Caco-2 (cell line): Measurements from ENCODE around the gene ADAM12. TPM values are rescaled to one million over a fixed set of nuclear protein-coding genes. Genes with fewer than 3 reads are reported as not detected.

ENCODE experiments used
- BruUV-seq: library from RNA; stranded (reverse); fragments of 400-500 nt; replicated peaks from 2 replicates; lab custom pipeline; 2021; lab: Mats Ljungman, UMichigan
- CTCF ChIA-PET: fragments of 300-600 bp; sonication (Branson Sonifier 250); formaldehyde crosslinking; loops from one replicate; lab custom pipeline; 2022; ENCODE audit warnings: antibody characterized with exemption; lab: Charles Lee
- POLR2A ChIA-PET: fragments of 300-600 bp; sonication (Branson Sonifier 250); formaldehyde crosslinking; loops from one replicate; lab custom pipeline; 2022; ENCODE audit warnings: antibody characterized with exemption; lab: Charles Lee
- DNase-seq, 2 experiments: peaks; one replicate each; pipeline versions ENCODE4 v3.0.0 to v3.0.0-alpha.2; 2020 to 2022
- H3K27me3 ChIP-seq: replicated peaks from 2 replicates; pipeline ENCODE4 v1.6.0; 2011; ENCODE audit warnings: low read length; ENCODE audit not compliant: control insufficient read depth, insufficient read depth
- H3K36me3 ChIP-seq: 2 replicates; pipeline ENCODE4 v1.5.1; 2011; ENCODE audit warnings: low read length; ENCODE audit not compliant: control insufficient read depth, insufficient read depth
- H3K4me1 ChIP-seq: fragments of 250-450 bp; sonication (Bioruptor Pico); 2 replicates; pipeline ENCODE4 v1.5.1; 2020; ENCODE audit warnings: mild to moderate bottlenecking
- H3K4me3 ChIP-seq: 2 replicates; pipeline ENCODE4 v1.5.1; 2011; ENCODE audit warnings: low read depth, mild to moderate bottlenecking, control low read depth, low read length
- H3K9me3 ChIP-seq: fragments of 250-450 bp; sonication (Bioruptor Pico); 2 replicates; pipeline ENCODE4 v1.5.1; 2020; ENCODE audit warnings: mild to moderate bottlenecking, moderate library complexity
- H3K27ac Mint-ChIP-seq: one replicate; pipeline ENCODE4 v1.8.0; 2022; ENCODE audit warnings: mixed read lengths; ENCODE audit not compliant: unreplicated experiment
- H3K27me3 Mint-ChIP-seq: one replicate; pipeline ENCODE4 v1.8.0; 2022; ENCODE audit warnings: mixed read lengths; ENCODE audit not compliant: insufficient read depth, unreplicated experiment
- H3K36me3 Mint-ChIP-seq: one replicate; pipeline ENCODE4 v1.8.0; 2022; ENCODE audit warnings: mild to moderate bottlenecking, mixed read lengths; ENCODE audit not compliant: insufficient read depth, unreplicated experiment
- H3K4me1 Mint-ChIP-seq: one replicate; pipeline ENCODE4 v1.8.0; 2022; ENCODE audit warnings: low read depth, mixed read lengths; ENCODE audit not compliant: unreplicated experiment
- H3K4me3 Mint-ChIP-seq: one replicate; pipeline ENCODE4 v1.8.0; 2022; ENCODE audit warnings: mild to moderate bottlenecking, moderate library complexity, mixed read lengths; ENCODE audit not compliant: unreplicated experiment
- H3K9me3 Mint-ChIP-seq: one replicate; pipeline ENCODE4 v1.8.0; 2022; ENCODE audit warnings: mixed read lengths; ENCODE audit not compliant: unreplicated experiment
- intact Hi-C: fragments of 100-400 bp; cut with micrococcal nuclease; formaldehyde crosslinking; loops from one replicate; pipeline ENCODE4 v1.10.0; 2022; ENCODE audit not compliant: unreplicated experiment
- total RNA-seq: library from RNA; stranded (reverse); gene quantifications from 2 replicates; pipeline ENCODE4 v1.2.3, GENCODE V29; 2022
- TF ChIP-seq, protein P1 (sequence below), 2 experiments: fragments of 200-600 bp in 1 of 2; IDR thresholded peaks; 1 replicate in 1 of 2; 2 replicates in 1 of 2; pipeline versions ENCODE4 v1.5.1 to v1.8.0; 2011 to 2022; ENCODE audit warnings: antibody characterized with exemption in 1 of 2, control low read depth in 1 of 2, inconsistent platforms in 1 of 2, low read depth in 1 of 2, low read length in 1 of 2, mild to moderate bottlenecking in 1 of 2, moderate library complexity in 1 of 2; ENCODE audit not compliant: insufficient read depth in 1 of 2, severe bottlenecking in 1 of 2, unreplicated experiment in 1 of 2

ADAM12 gene
- total RNA-seq, 1 experiment from 2014 or later, result not detected

DNA sequence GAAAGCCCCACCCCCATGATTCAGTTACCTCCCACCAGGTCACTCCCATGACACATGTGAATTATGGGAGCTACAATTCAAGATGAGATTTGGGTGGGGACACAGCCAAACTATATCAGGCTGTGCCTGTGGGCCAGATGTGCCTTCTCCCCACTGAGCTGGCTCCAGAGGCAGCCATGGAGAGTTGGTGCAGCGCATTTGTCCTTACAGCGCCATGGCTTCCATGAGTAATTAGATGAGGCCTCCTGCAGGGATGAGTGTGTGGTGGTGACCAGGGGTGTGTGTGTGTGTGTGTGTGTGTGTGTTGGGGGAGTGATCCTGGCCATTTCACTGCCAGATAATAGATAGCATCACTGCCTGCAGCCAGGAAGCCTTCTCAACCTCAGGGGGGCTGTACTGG lies 397.3 kb downstream of the ADAM12 start:
- no peaks in the 10 kb centered on the region for H3K36me3 Mint-ChIP-seq
- CTCF ChIA-PET, result interaction anchor here (0.7 kb wide), 1 partner anchor 16 kb away, joined by 3 read pairs; no protein-coding TSS in a partner anchor
- H3K27ac Mint-ChIP-seq, result no peak overlapping the region
- intact Hi-C loops, result no loop called here
- TF ChIP-seq, protein P1, sequence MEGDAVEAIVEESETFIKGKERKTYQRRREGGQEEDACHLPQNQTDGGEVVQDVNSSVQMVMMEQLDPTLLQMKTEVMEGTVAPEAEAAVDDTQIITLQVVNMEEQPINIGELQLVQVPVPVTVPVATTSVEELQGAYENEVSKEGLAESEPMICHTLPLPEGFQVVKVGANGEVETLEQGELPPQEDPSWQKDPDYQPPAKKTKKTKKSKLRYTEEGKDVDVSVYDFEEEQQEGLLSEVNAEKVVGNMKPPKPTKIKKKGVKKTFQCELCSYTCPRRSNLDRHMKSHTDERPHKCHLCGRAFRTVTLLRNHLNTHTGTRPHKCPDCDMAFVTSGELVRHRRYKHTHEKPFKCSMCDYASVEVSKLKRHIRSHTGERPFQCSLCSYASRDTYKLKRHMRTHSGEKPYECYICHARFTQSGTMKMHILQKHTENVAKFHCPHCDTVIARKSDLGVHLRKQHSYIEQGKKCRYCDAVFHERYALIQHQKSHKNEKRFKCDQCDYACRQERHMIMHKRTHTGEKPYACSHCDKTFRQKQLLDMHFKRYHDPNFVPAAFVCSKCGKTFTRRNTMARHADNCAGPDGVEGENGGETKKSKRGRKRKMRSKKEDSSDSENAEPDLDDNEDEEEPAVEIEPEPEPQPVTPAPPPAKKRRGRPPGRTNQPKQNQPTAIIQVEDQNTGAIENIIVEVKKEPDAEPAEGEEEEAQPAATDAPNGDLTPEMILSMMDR (IDR thresholded peaks at IDR 0.05; ENCODE audit: insufficient read depth in 1 of 2, low read depth in 1 of 2, low read length in 1 of 2, severe bottlenecking in 1 of 2, unreplicated experiment in 1 of 2), result no peak
- H3K27me3 Mint-ChIP-seq, result peaks cover 19% of the 10 kb centered on the region
- H3K9me3 ChIP-seq, result no peaks in the 10 kb centered on the region
- H3K36me3 ChIP-seq, result no peaks in the 10 kb centered on the region
- no peak overlapping the region for H3K4me3 ChIP-seq
- H3K9me3 Mint-ChIP-seq, result no peaks in the 10 kb centered on the region
- no TSS peak for BruUV-seq
- H3K4me1 Mint-ChIP-seq, result no peaks in the 10 kb centered on the region
- H3K27me3 ChIP-seq, result no peaks in the 10 kb centered on the region
- POLR2A ChIA-PET, result no interaction called here
- no peak for DNase-seq
- H3K4me1 ChIP-seq, result no peaks in the 10 kb centered on the region
- no peak overlapping the region for H3K4me3 Mint-ChIP-seq

- no peaks in the 10 kb centered on the region for H3K4me1 ChIP-seq
- no peaks in the 10 kb centered on the region for H3K27me3 ChIP-seq
- Mint-ChIP-seq H3K9me3 (no peaks in the 10 kb centered on the region), H3K27me3 (peaks cover 15% of the 10 kb centered on the region), H3K4me3 (no peak overlapping the region), H3K4me1 (no peaks in the 10 kb centered on the region), H3K36me3 (no peaks in the 10 kb centered on the region), H3K27ac (no peak overlapping the region)
- BruUV-seq, result no TSS peak
- no peaks in the 10 kb centered on the region for H3K36me3 ChIP-seq
- ChIA-PET POLR2A (no interaction called here), CTCF (no interaction called here)
- DNase-seq, result no peak
- H3K9me3 ChIP-seq, result no peaks in the 10 kb centered on the region
- TF ChIP-seq, protein P1 (IDR thresholded peaks at IDR 0.05; ENCODE audit: insufficient read depth in 1 of 2, low read depth in 1 of 2, low read length in 1 of 2, severe bottlenecking in 1 of 2, unreplicated experiment in 1 of 2), result no peak
- H3K4me3 ChIP-seq, result no peak overlapping the region
- intact Hi-C loops, result loop anchor here (10.0 kb wide), 1 partner anchor 755 kb away; no protein-coding TSS in a partner anchor
Observed at GRCh38 chr10:125989791-125990190, 398.5 kb downstream of the ADAM12 start.

DNA sequence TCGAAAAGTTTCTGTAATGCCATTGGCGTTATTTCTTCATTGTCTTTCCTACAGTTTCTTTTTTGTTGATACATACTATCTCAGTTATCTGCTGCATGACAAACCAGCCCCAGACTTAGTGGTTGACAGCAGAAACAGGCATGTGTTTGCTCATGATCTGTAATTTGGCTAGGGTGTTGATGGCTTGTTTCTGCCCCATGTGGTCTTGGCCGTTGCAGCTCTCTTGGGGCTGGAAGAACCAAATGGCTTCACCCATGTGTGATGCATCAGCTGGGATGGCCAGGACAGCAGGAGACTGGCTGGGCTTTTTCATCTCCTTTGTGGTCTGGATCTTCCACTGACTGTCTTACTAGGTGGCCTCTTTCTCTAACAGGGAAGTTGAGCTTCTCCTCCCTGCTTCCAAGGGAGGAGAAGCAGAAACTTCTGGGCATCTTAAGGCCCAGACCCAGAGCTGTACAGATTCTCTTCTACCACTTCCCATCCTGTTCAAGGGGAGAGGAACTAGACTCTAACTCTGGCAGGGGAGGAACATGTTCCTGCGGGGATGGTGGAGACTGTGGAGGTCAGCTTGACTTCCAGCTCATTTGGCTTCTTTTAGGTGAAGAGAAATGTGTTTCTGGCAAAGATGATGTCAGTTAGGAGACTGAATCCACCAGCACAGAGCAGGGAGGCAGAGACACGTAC lies 402.6 kb downstream of the ADAM12 start:
- Histone ChIP-seq H3K4me3 (no peak overlapping the region), H3K27me3 (no peaks in the 10 kb centered on the region), H3K9me3 (no peaks in the 10 kb centered on the region), H3K4me1 (no peaks in the 10 kb centered on the region), H3K36me3 (no peaks in the 10 kb centered on the region)
- Mint-ChIP-seq H3K27ac (no peak overlapping the region), H3K4me3 (no peak overlapping the region), H3K4me1 (peaks cover 7% of the 10 kb centered on the region), H3K9me3 (no peaks in the 10 kb centered on the region), H3K36me3 (no peaks in the 10 kb centered on the region), H3K27me3 (peaks cover 16% of the 10 kb centered on the region)
- intact Hi-C loops, result loop anchor here (10.0 kb wide), 1 partner anchor 759 kb away; no protein-coding TSS in a partner anchor
- TF ChIP-seq, protein P1 (IDR thresholded peaks at IDR 0.05; ENCODE audit: insufficient read depth in 1 of 2, low read depth in 1 of 2, low read length in 1 of 2, severe bottlenecking in 1 of 2, unreplicated experiment in 1 of 2), result no peak
- POLR2A ChIA-PET, result no interaction called here
- DNase-seq, result no peak
- CTCF ChIA-PET, result no interaction called here
- BruUV-seq, result no TSS peak
